Measurements from ENCODE around the gene KLF15. TPM values are rescaled to one million over a fixed set of nuclear protein-coding genes. Genes with fewer than 3 reads are reported as not detected.

The KLF15 gene
- total RNA-seq, 1 donor from 2014 or later = 19.3 TPM

GRCh38 chr3:126319701-126320295, 37.4 kb downstream of the KLF15 start:
- DNase-seq (ENCODE audit: low read depth, low spot score) = no peak
- Mint-ChIP-seq H3K36me3 (ENCODE audit: low read depth) (no peaks in the 10 kb centered on the region), H3K4me1 (no peaks in the 10 kb centered on the region), H3K27me3 (ENCODE audit: low read depth) (no peaks in the 10 kb centered on the region), H3K9me3 (no peaks in the 10 kb centered on the region), H3K4me3 (no peak overlapping the region), H3K27ac (ENCODE audit: unreplicated experiment) (no peak overlapping the region)
- no peak for TF ChIP-seq CTCF (conservative IDR thresholded peaks at IDR 0.05)

GRCh38 chr3:126317029-126317996, 39.9 kb downstream of the KLF15 start:
- peak overlapping the region; percentile 27 for H3K27ac Mint-ChIP-seq (ENCODE audit: unreplicated experiment)
- H3K4me1 Mint-ChIP-seq = no peaks in the 10 kb centered on the region
- H3K36me3 Mint-ChIP-seq (ENCODE audit: low read depth) = no peaks in the 10 kb centered on the region
- no peak for DNase-seq (ENCODE audit: low read depth, low spot score)
- no peaks in the 10 kb centered on the region for H3K27me3 Mint-ChIP-seq (ENCODE audit: low read depth)
- TF ChIP-seq CTCF (conservative IDR thresholded peaks at IDR 0.05) = no peak
- H3K4me3 Mint-ChIP-seq = no peak overlapping the region
- H3K9me3 Mint-ChIP-seq = peaks cover 2% of the 10 kb centered on the region

- no peak for TF ChIP-seq CTCF (conservative IDR thresholded peaks at IDR 0.05)
- peaks cover 2% of the 10 kb centered on the region for H3K9me3 Mint-ChIP-seq
- no peaks in the 10 kb centered on the region for H3K4me1 Mint-ChIP-seq
- DNase-seq (ENCODE audit: low read depth, low spot score) = no peak
- H3K36me3 Mint-ChIP-seq (ENCODE audit: low read depth) = no peaks in the 10 kb centered on the region
- H3K4me3 Mint-ChIP-seq = no peak overlapping the region
- no peak overlapping the region for H3K27ac Mint-ChIP-seq (ENCODE audit: unreplicated experiment)
- no peaks in the 10 kb centered on the region for H3K27me3 Mint-ChIP-seq (ENCODE audit: low read depth)
Observed at GRCh38 chr3:126316501-126316939, 40.7 kb downstream of the KLF15 start.

GRCh38 chr3:126316031-126316461, 41.2 kb downstream of the KLF15 start:
- no peaks in the 10 kb centered on the region for H3K27me3 Mint-ChIP-seq (ENCODE audit: low read depth)
- DNase-seq (ENCODE audit: low read depth, low spot score) = no peak
- H3K4me3 Mint-ChIP-seq = no peak overlapping the region
- H3K36me3 Mint-ChIP-seq (ENCODE audit: low read depth) = no peaks in the 10 kb centered on the region
- no peak for TF ChIP-seq CTCF (conservative IDR thresholded peaks at IDR 0.05)
- peak overlapping the region; percentile 46 for H3K27ac Mint-ChIP-seq (ENCODE audit: unreplicated experiment)
- peaks cover 2% of the 10 kb centered on the region for H3K9me3 Mint-ChIP-seq
- no peaks in the 10 kb centered on the region for H3K4me1 Mint-ChIP-seq

- Mint-ChIP-seq H3K9me3 (peaks cover 2% of the 10 kb centered on the region), H3K27me3 (ENCODE audit: low read depth) (no peaks in the 10 kb centered on the region), H3K4me3 (no peak overlapping the region), H3K4me1 (no peaks in the 10 kb centered on the region), H3K27ac (ENCODE audit: unreplicated experiment) (no peak overlapping the region), H3K36me3 (ENCODE audit: low read depth) (no peaks in the 10 kb centered on the region)
- no peak for TF ChIP-seq CTCF (conservative IDR thresholded peaks at IDR 0.05)
- DNase-seq (ENCODE audit: low read depth, low spot score) = no peak
Observed at GRCh38 chr3:126314790-126315658, 42.2 kb downstream of the KLF15 start.

All from neural crest cell (in vitro differentiated cells).